ENCODE data around the gene IL18BP.

The IL18BP gene

GRCh38 chr11:72001834-72002591 lies 3.3 kb downstream of the IL18BP start:
- H3K27me3 ChIP-seq (ENCODE audit: control insufficient read depth, insufficient read depth, low read length): no peaks in the 10 kb centered on the region
- no peak for TF ChIP-seq CTCF (IDR thresholded peaks at IDR 0.05)
- no peak overlapping the region for H3K4me2 ChIP-seq (ENCODE audit: low read length)
- H3K9ac ChIP-seq: no peak overlapping the region
- H3K79me2 ChIP-seq: no peaks in the 10 kb centered on the region
- H2AFZ ChIP-seq: no peak overlapping the region
- H3K27ac ChIP-seq: no peak overlapping the region
- H3K36me3 ChIP-seq (ENCODE audit: control insufficient read depth, insufficient read depth, low read length): no peaks in the 10 kb centered on the region
- no peak overlapping the region for H3K4me3 ChIP-seq (ENCODE audit: low read depth, low read length)
- peaks cover 4% of the 10 kb centered on the region for H3K4me1 ChIP-seq
- no peaks in the 10 kb centered on the region for H3K9me3 ChIP-seq (ENCODE audit: control insufficient read depth, low read length)

GRCh38 chr11:72002841-72003775 lies 4.4 kb downstream of the IL18BP start:
- Histone ChIP-seq H3K4me3 (ENCODE audit: low read depth, low read length) (no peak overlapping the region), H3K36me3 (ENCODE audit: control insufficient read depth, insufficient read depth, low read length) (no peaks in the 10 kb centered on the region), H3K27ac (no peak overlapping the region), H3K9me3 (ENCODE audit: control insufficient read depth, low read length) (no peaks in the 10 kb centered on the region), H2AFZ (no peak overlapping the region), H3K79me2 (no peaks in the 10 kb centered on the region), H3K9ac (no peak overlapping the region), H3K4me2 (ENCODE audit: low read length) (no peak overlapping the region), H3K4me1 (peaks cover 4% of the 10 kb centered on the region), H3K27me3 (ENCODE audit: control insufficient read depth, insufficient read depth, low read length) (no peaks in the 10 kb centered on the region)
- TF ChIP-seq CTCF (IDR thresholded peaks at IDR 0.05): no peak

GRCh38 chr11:72003776-72004171 lies 5.1 kb downstream of the IL18BP start:
- H3K9ac ChIP-seq: no peak overlapping the region
- H3K4me1 ChIP-seq: peaks cover 4% of the 10 kb centered on the region
- H3K79me2 ChIP-seq: no peaks in the 10 kb centered on the region
- no peaks in the 10 kb centered on the region for H3K36me3 ChIP-seq (ENCODE audit: control insufficient read depth, insufficient read depth, low read length)
- H3K27ac ChIP-seq: no peak overlapping the region
- no peaks in the 10 kb centered on the region for H3K9me3 ChIP-seq (ENCODE audit: control insufficient read depth, low read length)
- no peak for TF ChIP-seq CTCF (IDR thresholded peaks at IDR 0.05)
- H3K4me3 ChIP-seq (ENCODE audit: low read depth, low read length): no peak overlapping the region
- no peaks in the 10 kb centered on the region for H3K27me3 ChIP-seq (ENCODE audit: control insufficient read depth, insufficient read depth, low read length)
- H2AFZ ChIP-seq: no peak overlapping the region
- no peak overlapping the region for H3K4me2 ChIP-seq (ENCODE audit: low read length)

GRCh38 chr11:72004515-72005346 lies 6.0 kb downstream of the IL18BP start:
- H3K36me3 ChIP-seq (ENCODE audit: control insufficient read depth, insufficient read depth, low read length): no peaks in the 10 kb centered on the region
- no peak overlapping the region for H3K9ac ChIP-seq
- no peak for TF ChIP-seq CTCF (IDR thresholded peaks at IDR 0.05)

More at GRCh38 chr11:72004515-72005346, 6.0 kb downstream of the IL18BP start:
- H3K4me2 ChIP-seq (ENCODE audit: low read length): no peak overlapping the region
- H2AFZ ChIP-seq: no peak overlapping the region
- peaks cover 4% of the 10 kb centered on the region for H3K4me1 ChIP-seq
- no peaks in the 10 kb centered on the region for H3K79me2 ChIP-seq
- no peak overlapping the region for H3K4me3 ChIP-seq (ENCODE audit: low read depth, low read length)
- no peaks in the 10 kb centered on the region for H3K27me3 ChIP-seq (ENCODE audit: control insufficient read depth, insufficient read depth, low read length)
- peak overlapping the region; percentile 19 for H3K27ac ChIP-seq
- no peaks in the 10 kb centered on the region for H3K9me3 ChIP-seq (ENCODE audit: control insufficient read depth, low read length)
